ENCODE data around the gene L3MBTL4.

L3MBTL4 gene

DNA sequence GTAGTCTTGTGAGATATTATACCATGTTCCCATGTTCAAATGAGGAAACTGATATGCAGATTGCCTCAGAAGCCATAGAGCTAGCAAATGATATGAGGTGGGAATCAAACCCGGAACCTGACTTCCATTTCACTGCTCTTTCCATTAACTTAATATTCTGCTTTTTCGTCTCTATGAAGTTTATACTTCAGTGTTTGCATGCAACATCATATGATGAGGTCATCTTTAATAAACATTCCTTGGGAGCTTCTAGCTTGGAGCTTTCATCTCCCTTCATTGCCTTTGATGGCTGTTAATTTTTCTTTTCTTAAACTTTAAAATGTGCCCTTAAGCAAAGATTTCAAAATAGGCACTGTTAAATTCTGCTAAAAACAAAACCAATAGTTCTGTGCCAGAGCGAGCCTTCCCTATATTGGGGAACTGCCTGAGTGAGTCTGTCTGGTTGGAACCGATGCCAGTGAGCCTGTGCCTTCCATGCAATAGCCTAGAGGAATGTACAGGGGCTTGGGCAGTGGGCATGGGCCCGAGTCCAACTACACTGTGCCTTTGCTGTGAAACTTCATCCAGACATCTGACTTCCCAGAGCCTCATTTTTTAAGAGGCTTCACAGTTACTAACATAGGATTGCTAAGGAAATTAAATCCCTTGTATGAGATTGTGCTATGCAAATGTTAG lies 428.3 kb downstream of the L3MBTL4 start:
- TF ChIP-seq, protein P1, sequence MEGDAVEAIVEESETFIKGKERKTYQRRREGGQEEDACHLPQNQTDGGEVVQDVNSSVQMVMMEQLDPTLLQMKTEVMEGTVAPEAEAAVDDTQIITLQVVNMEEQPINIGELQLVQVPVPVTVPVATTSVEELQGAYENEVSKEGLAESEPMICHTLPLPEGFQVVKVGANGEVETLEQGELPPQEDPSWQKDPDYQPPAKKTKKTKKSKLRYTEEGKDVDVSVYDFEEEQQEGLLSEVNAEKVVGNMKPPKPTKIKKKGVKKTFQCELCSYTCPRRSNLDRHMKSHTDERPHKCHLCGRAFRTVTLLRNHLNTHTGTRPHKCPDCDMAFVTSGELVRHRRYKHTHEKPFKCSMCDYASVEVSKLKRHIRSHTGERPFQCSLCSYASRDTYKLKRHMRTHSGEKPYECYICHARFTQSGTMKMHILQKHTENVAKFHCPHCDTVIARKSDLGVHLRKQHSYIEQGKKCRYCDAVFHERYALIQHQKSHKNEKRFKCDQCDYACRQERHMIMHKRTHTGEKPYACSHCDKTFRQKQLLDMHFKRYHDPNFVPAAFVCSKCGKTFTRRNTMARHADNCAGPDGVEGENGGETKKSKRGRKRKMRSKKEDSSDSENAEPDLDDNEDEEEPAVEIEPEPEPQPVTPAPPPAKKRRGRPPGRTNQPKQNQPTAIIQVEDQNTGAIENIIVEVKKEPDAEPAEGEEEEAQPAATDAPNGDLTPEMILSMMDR (conservative IDR thresholded peaks at IDR 0.05; ENCODE audit: control insufficient read depth, insufficient read depth, low read depth, low read length): no peak
- no peak for DNase-seq (ENCODE audit: low read depth)
- H3K4me3 ChIP-seq (ENCODE audit: control insufficient read depth, low read depth, low read length): no peak overlapping the region

DNA sequence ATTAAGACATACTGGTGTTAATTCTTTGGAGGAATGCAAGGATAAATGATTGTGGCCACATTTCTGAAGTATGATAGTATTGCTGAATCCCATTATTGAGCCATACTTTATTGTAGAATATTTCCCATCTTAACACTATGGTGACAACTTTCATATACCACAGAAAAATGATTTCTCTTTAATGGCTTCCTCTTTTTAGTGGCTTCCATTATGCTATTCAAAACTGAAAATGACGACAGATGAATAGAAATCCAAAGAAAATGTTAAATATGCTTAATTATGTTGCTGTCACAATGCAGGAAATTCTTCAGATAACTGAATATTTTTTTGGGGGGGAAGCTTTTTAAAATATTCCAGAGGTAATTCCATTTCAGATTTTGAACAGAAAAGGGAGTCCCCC lies 430.5 kb downstream of the L3MBTL4 start:
- DNase-seq (ENCODE audit: low read depth): no peak
- TF ChIP-seq, protein P1 (conservative IDR thresholded peaks at IDR 0.05; ENCODE audit: control insufficient read depth, insufficient read depth, low read depth, low read length): no peak

DNA sequence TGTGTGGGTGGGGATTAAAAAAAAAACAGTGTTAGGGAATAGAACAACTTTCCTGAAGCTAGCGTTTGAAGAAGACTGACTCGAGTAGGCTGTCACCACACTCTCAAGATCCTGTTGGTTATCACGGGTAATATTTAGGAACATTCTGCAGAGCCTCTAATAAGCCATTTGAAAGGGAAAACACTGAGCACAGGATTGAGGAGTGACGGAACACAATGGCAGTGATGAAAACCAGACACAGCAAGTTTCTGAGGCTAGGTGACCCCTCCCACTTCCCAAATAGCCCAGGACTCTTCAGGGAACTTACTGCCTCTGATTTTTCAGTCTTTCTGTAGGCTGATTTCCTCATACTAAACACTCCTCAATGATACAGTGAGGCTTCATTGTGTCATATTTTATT lies 431.2 kb downstream of the L3MBTL4 start:
- DNase-seq (ENCODE audit: low read depth): no peak
- no peak overlapping the region for H3K4me3 ChIP-seq (ENCODE audit: control insufficient read depth, low read depth, low read length)

More for the DNA sequence above, 430.5 kb downstream of the L3MBTL4 start:
- H3K4me3 ChIP-seq (ENCODE audit: control insufficient read depth, low read depth, low read length): no peak overlapping the region

DNA sequence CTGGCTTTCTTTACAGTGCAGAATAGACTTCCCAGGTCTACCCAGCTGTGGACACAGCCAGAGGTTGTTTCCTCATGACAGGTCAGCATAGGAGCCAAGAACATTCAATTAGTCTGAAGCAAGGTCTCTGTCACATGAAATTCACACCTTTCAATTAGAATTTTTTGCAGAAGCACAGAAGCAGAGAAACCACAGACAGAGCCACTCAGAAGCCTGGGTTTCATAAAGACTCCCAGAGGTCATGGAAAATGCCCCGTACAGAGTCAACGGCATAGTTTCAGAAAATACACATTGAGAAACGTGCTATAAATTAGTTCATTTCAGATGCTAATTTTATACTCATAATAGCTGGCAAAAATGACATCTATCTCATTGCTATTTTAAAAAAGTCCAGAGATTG lies 432.4 kb downstream of the L3MBTL4 start:
- H3K4me3 ChIP-seq (ENCODE audit: control insufficient read depth, low read depth, low read length): no peak overlapping the region
- no peak for DNase-seq (ENCODE audit: low read depth)
- TF ChIP-seq, protein P1 (conservative IDR thresholded peaks at IDR 0.05; ENCODE audit: control insufficient read depth, insufficient read depth, low read depth, low read length): no peak

More for the DNA sequence above, 431.2 kb downstream of the L3MBTL4 start:
- TF ChIP-seq, protein P1 (conservative IDR thresholded peaks at IDR 0.05; ENCODE audit: control insufficient read depth, insufficient read depth, low read depth, low read length): no peak

DNA sequence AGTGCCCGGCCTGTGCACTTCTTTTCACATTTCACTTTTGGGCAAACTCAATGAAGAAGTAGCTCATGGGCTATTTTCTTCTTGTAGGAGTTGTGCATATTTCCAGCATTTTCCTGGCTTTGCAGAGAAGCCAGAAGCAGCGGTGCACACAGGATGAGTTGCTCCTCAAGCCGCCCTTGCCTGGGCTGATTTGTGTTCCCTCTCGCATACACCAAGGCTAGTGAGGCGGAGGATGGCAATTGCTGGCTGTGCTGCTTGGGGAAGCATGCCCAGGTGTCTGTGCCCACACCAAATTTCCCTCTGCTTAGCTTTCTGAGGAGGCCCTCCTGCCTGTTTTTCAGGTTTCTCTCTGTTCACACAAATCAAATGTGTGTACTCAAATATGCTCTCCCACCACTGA lies 434.0 kb downstream of the L3MBTL4 start:
- no peak for DNase-seq (ENCODE audit: low read depth)
- H3K4me3 ChIP-seq (ENCODE audit: control insufficient read depth, low read depth, low read length): no peak overlapping the region
- TF ChIP-seq, protein P1 (conservative IDR thresholded peaks at IDR 0.05; ENCODE audit: control insufficient read depth, insufficient read depth, low read depth, low read length): no peak

DNA sequence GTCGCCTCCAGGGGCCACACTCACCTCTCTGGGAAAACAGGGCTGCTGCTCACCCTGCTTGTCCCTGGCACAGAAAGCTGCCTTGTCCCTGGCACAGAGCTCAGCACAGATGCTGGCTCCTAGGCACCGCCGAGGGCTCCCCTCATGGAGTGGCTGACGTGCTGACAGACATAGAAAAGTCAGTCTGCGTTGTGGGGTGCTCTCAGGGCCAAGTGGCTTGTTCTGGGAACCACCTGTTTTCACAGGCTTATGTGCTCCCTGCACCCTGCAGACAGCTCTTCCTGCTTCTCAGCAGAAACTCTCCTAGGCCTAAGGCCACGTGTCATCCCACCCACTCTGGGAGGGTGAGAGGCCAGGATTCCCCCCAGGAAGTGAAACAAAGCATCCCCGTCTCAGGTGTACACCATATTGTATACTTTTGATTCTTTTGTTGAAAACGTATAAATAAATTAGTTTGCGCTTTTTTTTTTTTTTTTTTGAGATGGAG lies 434.7 kb downstream of the L3MBTL4 start:
- TF ChIP-seq, protein P1 (conservative IDR thresholded peaks at IDR 0.05; ENCODE audit: control insufficient read depth, insufficient read depth, low read depth, low read length): no peak
- no peak overlapping the region for H3K4me3 ChIP-seq (ENCODE audit: control insufficient read depth, low read depth, low read length)
- DNase-seq (ENCODE audit: low read depth): no peak

All from fibroblast of mammary gland (primary cell).